ENCODE measurements around the gene CLDND1. TPM values are rescaled to one million over a fixed set of nuclear protein-coding genes. Genes with fewer than 3 reads are reported as not detected.

CLDND1 gene
- total RNA-seq, 2 donors from 2014 or later = 38.1 to 65.6 TPM

GRCh38 chr3:98534168-98534567 lies 11.5 kb upstream of the CLDND1 start:
- no peaks in the 10 kb centered on the region for H3K9me3 ChIP-seq
- H3K4me3 ChIP-seq = no peak overlapping the region
- DNase-seq (no peak), ATAC-seq (no peak)
- H3K27ac ChIP-seq = no peak overlapping the region
- intact Hi-C loops (cut with DNase I) = no loop called here
- WGBS, 2 donors = 90 to 95% methylated on average over 2 of the region's 2 CpGs
- no peaks in the 10 kb centered on the region for H3K4me1 ChIP-seq
- H3K27me3 ChIP-seq = no peaks in the 10 kb centered on the region
- H3K36me3 ChIP-seq (replicated peaks in 1 of 2; ENCODE audit: insufficient read depth in 1 of 2, low read depth in 2 of 2) = no peaks in the 10 kb centered on the region
- TF ChIP-seq CTCF (IDR thresholded peaks at IDR 0.05) (no peak), POLR2A (IDR thresholded peaks at IDR 0.05) (no peak)

GRCh38 chr3:98532709-98533571 lies 10.2 kb upstream of the CLDND1 start:
- intact Hi-C loops (cut with DNase I) = no loop called here
- Histone ChIP-seq H3K27me3 (no peaks in the 10 kb centered on the region), H3K27ac (no peak overlapping the region), H3K9me3 (no peaks in the 10 kb centered on the region), H3K4me3 (no peak overlapping the region), H3K4me1 (no peaks in the 10 kb centered on the region), H3K36me3 (replicated peaks in 1 of 2; ENCODE audit: insufficient read depth in 1 of 2, low read depth in 2 of 2) (no peaks in the 10 kb centered on the region)
- no peak for TF ChIP-seq POLR2A (IDR thresholded peaks at IDR 0.05)
- DNase-seq = no peak
- 63 to 75% methylated on average over 6 of the region's 6 CpGs for WGBS, 2 donors
- no peak for ATAC-seq

GRCh38 chr3:98532275-98532637 lies 9.6 kb upstream of the CLDND1 start:
- Histone ChIP-seq H3K4me3 (no peak overlapping the region), H3K27me3 (no peaks in the 10 kb centered on the region), H3K27ac (no peak overlapping the region), H3K36me3 (replicated peaks in 1 of 2; ENCODE audit: insufficient read depth in 1 of 2, low read depth in 2 of 2) (no peaks in the 10 kb centered on the region), H3K4me1 (no peaks in the 10 kb centered on the region), H3K9me3 (no peaks in the 10 kb centered on the region)
- WGBS, 2 donors = 69 to 77% methylated on average over 5 of the region's 5 CpGs
- DNase-seq (no peak), ATAC-seq (no peak)
- intact Hi-C loops (cut with DNase I) = no loop called here
- TF ChIP-seq POLR2A (IDR thresholded peaks at IDR 0.05) = no peak
- TF ChIP-seq CTCF (IDR thresholded peaks at IDR 0.05) = no peak

GRCh38 chr3:98531622-98532274 lies 9.0 kb upstream of the CLDND1 start, which contains the start of gene GPR15:
Gene GPR15, plus strand, starts transcription at chr3:98531978. Its CDS starts 56 bp downstream, at chr3:98532034.
- intact Hi-C loops (cut with DNase I) = no loop called here
- no peaks in the 10 kb centered on the region for H3K27me3 ChIP-seq
- H3K4me3 ChIP-seq = no peak within 1 kb of the TSS
- no peaks in the 10 kb centered on the region for H3K4me1 ChIP-seq
- H3K36me3 ChIP-seq (replicated peaks in 1 of 2; ENCODE audit: insufficient read depth in 1 of 2, low read depth in 2 of 2) = no peaks in the 10 kb centered on the region
- ATAC-seq (no peak), DNase-seq (no peak)
- no peaks in the 10 kb centered on the region for H3K9me3 ChIP-seq
- no peak for TF ChIP-seq CTCF (IDR thresholded peaks at IDR 0.05)
- TF ChIP-seq POLR2A (IDR thresholded peaks at IDR 0.05) = no peak
- 67 to 68% methylated on average over 7 of the region's 7 CpGs for WGBS, 2 donors
- H3K27ac ChIP-seq = no peak within 1 kb of the TSS

- Histone ChIP-seq H3K4me1 (no peaks in the 10 kb centered on the region), H3K4me3 (no peak overlapping the region), H3K36me3 (replicated peaks in 1 of 2; ENCODE audit: insufficient read depth in 1 of 2, low read depth in 2 of 2) (no peaks in the 10 kb centered on the region), H3K27me3 (no peaks in the 10 kb centered on the region), H3K27ac (no peak overlapping the region), H3K9me3 (no peaks in the 10 kb centered on the region)
- no peak for ATAC-seq
- DNase-seq = no peak
- 69 to 76% methylated on average over 2 of the region's 2 CpGs for WGBS, 2 donors
- intact Hi-C loops (cut with DNase I) = no loop called here
- TF ChIP-seq POLR2A (IDR thresholded peaks at IDR 0.05) (no peak), CTCF (IDR thresholded peaks at IDR 0.05) (no peak)
Measured at GRCh38 chr3:98530676-98531075, 8.0 kb upstream of the CLDND1 start.
